EH (cell line): ENCODE data around the gene PLXNB2.
"Not testable (repeated sequence)": the region's sequence is repeated elsewhere in the genome, so short reads cannot be mapped to it uniquely, and the experiment has no call there.

ENCODE experiments used
- DNase-seq: peaks from one replicate; pipeline ENCODE4 v3.0.0-alpha.2; 2015; ENCODE audit warnings: low read depth

PLXNB2 gene, protein sequence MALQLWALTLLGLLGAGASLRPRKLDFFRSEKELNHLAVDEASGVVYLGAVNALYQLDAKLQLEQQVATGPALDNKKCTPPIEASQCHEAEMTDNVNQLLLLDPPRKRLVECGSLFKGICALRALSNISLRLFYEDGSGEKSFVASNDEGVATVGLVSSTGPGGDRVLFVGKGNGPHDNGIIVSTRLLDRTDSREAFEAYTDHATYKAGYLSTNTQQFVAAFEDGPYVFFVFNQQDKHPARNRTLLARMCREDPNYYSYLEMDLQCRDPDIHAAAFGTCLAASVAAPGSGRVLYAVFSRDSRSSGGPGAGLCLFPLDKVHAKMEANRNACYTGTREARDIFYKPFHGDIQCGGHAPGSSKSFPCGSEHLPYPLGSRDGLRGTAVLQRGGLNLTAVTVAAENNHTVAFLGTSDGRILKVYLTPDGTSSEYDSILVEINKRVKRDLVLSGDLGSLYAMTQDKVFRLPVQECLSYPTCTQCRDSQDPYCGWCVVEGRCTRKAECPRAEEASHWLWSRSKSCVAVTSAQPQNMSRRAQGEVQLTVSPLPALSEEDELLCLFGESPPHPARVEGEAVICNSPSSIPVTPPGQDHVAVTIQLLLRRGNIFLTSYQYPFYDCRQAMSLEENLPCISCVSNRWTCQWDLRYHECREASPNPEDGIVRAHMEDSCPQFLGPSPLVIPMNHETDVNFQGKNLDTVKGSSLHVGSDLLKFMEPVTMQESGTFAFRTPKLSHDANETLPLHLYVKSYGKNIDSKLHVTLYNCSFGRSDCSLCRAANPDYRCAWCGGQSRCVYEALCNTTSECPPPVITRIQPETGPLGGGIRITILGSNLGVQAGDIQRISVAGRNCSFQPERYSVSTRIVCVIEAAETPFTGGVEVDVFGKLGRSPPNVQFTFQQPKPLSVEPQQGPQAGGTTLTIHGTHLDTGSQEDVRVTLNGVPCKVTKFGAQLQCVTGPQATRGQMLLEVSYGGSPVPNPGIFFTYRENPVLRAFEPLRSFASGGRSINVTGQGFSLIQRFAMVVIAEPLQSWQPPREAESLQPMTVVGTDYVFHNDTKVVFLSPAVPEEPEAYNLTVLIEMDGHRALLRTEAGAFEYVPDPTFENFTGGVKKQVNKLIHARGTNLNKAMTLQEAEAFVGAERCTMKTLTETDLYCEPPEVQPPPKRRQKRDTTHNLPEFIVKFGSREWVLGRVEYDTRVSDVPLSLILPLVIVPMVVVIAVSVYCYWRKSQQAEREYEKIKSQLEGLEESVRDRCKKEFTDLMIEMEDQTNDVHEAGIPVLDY (N-terminal part only)

DNA sequence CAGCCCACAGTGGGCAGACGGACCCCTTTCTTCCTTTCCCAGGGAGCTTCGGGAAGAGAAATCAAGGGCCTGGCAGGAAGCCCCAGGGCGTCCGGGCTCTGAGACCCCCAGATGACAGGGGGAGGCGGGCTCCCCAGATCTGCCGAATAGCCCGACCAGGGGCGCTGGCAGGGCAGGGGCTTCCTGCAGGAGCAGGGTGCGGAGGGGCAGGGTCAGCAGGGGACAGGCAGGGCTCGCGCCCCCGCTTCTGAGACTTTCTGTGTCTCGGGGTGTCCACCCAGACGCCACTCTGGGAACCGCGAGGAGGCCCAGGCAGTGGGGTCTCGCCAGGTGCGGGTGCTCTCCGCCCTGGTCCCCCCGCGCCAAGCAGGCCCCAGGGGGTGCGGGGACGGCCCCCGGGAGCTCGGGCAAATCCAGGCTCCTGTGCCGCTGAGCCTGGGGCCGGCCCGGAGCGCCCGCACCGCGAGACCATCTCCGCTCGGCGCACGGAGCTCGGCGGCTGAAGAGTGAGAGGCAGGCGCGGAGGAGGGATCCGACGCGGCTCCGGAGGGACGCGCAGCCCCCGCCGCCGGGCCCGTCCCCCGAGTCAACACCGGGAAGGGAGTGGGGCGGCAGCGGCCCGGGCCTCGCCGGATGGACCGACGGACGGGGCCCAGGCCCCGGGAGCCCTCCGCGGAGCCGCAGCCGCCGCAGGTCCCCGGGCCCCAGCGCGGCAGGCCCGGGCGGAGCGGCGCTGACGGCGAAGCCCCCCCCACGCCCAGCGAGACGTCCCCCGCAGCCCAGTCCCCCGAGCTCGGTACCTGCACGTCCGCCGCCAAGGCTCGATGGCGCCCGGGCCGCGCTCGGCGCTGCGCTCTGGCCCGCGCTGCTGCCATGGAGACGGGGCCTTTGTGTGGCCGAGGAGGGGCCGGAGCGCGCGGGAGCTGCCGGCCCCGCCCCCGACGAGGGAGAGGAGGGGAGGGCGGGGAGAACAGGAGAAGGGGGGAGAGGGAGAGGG is at the start of gene PLXNB2:
Gene PLXNB2 (minus strand): TSS at position 894 of the 997 bp plus-strand sequence. CDS start 17,062 bp downstream, outside the sequence.
- DNase-seq: peak; percentile 82

DNA sequence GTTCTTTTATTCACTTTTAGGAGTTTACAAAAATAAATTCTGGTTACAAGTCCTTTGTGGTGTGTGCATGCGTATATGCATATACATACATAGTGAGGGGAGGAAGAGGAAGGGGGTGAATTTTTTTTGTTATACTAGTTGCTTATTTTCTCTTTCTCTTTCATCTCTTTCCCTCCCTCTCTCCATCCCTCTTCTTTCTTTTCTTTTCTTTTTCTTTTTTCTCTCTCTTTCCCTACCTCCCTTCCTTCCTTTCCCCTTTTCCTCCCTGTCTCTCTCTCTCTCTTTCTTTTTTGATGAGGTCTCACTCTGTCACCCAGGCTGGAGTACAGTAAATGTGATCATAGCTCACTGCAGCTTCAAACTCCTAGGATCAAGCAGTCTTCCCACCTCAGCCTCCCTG is 49.8 kb upstream of the PLXNB2 start:
- no peak for DNase-seq

- DNase-seq: no peak
Observed at GRCh38 chr22:50356186-50356585, 48.7 kb upstream of the PLXNB2 start.

GRCh38 chr22:50348058-50348457 is 40.6 kb upstream of the PLXNB2 start:
- DNase-seq: no peak

DNA sequence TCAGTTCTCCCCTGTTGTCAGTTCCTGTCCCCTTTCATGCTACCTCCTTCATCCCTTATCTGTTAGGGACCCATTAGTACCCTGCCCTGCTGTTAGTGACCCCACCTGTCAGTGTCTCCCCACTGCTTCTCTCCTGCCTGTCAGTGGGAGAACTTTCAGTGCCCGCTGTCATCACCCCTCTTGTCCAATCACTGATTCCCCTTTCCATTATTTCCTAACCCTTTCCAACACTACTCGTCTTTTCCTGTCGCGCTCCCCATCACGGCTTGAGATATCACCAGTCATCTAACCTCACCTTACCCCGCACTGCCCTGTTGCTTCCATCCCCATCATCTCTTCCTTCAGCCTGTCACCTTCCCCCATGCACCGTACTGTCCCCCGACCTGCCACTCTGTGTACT is 39.7 kb upstream of the PLXNB2 start:
- no peak for DNase-seq

DNA sequence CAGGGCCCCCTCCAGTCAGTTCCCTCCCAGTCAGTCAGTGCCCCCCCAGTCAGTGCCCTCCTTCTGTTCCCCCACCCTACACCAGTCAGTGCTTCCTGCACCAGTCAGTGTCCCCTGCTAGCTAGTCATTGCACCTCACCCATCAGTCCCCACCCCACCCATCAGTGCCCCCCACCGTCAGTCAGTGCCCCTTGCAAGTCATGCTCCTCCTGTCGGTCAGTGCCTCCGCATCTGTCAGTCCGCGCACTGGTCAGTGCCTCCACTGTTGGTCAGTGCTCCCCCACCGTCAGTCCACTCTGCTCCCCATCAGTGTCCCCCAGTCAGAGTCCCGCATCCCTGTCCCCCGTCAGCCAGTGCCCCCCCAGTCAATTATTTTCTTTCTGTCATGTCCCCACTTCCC is 39.0 kb upstream of the PLXNB2 start:
- no peak for DNase-seq

- DNase-seq: no peak
Observed at GRCh38 chr22:50343541-50343935, 36.1 kb upstream of the PLXNB2 start.

DNA sequence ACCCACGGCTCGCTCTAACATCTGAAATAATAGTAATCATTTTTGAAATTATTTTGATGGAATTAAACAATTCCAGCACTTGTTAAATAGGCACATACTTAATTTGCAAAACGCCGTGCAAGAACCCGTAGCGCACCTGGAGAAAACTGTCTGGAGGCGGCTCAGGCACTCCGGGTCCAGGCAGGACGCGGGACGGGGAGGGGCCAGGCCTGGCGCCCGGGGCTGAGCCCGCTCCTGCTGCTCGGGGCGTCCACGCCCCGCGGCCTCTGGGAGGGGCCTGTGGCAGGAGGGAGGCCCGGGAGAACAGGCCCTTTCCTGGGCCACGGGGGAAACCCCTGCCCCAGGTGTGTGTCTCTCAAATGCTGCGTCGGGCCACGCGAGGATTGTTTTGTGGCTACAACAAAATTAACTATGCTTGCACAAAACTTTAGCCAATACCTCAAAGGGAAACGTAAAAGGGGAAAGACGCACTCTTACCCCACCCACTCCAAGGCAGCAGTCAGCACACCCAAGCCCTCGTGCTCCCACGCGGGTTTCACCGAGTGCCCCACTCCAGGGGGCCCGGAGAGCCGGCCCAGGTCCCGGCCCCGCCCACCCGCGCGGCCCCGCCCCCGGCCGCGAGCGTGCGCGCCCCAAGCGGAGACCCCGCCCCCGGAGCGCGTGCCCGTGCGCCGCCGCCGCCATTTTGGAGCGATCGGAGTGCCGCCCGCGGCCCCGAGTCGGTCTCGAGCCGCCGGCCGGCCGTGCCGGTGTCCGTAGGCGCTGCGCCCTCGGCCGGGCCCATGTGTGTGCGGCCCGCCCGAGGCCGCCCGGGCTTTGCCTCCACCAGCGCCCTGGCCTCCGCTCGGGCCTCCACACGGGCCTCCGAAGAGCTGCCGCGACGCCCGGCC is 35.5 kb upstream of the PLXNB2 start, which contains the start of gene PPP6R2:
Gene PPP6R2 (plus strand): TSS at position 677 of the 890 bp plus-strand sequence. CDS start 50,582 bp downstream, outside the sequence.
- peak; percentile 71 for DNase-seq

DNA sequence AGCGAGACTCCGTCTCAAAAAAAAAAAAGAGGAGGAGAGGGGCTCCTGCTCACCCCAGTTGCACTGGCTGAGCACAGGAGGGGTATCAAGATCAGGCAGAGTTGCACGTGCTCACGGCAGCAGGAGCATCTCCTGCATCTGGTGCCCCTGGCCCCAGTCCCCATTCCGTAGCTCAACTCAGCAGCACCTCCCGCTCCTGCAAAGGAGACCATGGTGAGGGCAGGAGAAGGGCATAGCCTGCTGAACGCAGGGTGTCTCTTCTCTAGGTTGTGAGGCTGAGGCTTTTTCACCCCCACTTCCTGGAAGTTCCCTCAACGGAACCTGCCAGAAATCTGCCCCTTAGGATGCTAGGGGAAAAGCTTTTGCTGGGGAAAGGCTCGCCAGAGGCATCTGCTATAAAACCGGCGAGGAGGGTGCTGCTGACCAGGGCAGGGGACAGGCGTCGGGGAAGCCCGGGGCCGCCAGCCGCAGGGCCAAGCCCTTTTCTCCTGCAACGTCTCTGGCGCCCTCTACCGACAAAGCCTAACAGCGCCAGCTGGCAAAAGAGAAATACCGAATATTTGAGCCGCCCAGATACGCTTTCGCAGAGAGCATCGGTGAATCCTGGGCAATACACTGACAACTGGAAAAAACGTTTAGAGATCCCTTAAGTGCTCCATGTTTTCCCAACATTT is 34.7 kb upstream of the PLXNB2 start:
- DNase-seq: peak; percentile 86

DNA sequence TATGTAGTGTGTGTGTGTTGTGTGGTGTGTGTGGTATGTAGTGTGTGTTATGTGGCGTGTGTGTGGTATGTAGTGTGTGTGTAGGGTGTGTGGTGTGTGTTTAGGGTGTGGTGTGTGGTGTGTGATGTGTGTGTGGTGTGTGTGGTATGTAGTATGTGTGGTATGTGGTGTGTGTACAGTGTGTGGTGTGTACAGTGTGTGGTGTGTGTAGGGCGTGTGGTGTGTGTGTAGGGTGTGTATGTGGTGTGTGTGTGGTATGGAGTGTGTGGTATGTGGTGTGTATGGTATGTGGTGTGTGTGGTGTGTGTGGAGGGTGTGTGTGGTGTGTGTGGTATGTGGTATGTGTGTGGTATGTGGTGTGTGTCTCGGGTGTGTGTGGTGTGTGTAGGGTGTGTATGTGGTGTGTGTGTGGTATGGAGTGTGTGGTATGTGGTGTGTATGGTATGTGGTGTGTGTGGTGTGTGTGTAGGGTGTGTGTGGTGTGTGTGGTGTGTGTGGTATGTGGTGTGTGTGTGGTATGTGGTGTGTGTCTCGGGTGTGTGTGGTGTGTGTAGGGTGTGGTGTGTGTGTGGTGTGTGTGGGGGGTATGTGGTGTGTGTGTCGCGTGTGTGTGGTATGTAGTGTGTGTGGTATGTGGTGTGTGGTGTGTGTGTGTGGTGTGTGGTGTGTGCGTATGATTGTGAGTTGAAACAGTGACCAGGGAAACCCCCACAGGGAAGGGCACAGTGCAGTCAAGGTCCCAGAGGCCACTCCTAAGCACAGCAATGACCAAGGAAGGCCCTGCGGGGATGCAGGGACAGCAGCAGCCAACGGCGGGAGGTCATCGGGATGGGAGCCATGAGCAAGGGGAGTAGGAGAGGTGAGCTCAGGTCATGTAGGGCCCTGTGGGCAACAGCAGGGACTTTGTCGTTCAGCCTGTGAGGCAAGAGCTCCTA is 32.8 kb upstream of the PLXNB2 start:
- peak; percentile 23 for DNase-seq

DNA sequence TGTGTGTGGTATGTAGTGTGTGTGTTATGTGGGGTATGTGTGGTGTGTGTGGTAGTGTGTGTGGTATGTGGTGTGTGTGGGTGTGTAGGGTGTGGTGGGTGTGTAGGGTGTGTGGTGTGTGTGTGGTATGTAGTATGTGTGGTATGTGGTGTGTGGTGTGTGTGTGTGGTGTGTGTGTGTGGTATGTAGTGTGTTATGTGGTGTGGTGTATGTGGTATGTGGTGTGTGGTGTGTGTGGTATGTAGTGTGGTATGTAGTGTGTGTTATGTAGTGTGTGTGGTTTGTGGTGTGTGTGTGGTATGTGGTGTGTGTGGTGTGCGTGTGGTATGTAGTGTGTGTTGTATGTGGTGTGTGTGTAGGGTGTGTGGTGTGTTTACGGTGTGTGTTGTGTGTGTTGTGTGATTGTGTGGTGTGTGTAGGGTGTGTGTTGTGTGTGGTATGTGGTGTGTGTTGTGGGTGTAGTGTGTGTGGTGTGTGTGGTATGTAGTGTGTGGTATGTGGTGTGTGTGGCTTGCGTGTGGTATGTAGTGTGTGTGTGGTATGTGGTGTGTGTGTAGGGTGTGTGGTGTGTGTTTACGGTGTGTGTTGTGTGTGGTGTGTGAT is 31.5 kb upstream of the PLXNB2 start:
- DNase-seq: peak; percentile 8

DNA sequence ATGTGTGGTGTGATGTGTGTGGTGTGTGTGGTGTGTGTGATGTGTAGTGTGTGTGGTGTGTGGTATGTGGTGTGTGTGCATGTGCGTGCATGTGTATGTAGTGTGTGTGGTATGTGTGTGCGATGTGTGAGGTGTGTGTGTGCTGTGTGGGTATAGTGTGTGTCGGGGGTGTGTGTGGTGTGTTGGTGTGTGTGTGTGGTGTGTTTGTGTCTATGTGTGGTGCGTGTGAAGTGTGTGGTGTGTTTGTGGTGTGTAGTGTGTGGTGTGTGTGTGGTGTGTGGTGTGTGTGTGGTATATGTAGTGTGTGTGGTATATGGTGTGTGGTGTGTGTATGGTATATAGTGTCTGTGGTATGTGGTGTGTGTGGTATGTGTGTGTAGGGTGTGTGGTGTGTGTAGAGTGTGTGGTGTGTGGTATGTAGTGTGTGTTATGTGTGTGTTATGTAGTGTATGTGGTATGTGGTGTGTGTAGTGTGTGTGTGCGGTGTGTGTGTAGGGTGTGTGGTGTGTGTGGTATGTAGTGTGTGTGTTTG is 30.7 kb upstream of the PLXNB2 start:
- DNase-seq: no peak

DNA sequence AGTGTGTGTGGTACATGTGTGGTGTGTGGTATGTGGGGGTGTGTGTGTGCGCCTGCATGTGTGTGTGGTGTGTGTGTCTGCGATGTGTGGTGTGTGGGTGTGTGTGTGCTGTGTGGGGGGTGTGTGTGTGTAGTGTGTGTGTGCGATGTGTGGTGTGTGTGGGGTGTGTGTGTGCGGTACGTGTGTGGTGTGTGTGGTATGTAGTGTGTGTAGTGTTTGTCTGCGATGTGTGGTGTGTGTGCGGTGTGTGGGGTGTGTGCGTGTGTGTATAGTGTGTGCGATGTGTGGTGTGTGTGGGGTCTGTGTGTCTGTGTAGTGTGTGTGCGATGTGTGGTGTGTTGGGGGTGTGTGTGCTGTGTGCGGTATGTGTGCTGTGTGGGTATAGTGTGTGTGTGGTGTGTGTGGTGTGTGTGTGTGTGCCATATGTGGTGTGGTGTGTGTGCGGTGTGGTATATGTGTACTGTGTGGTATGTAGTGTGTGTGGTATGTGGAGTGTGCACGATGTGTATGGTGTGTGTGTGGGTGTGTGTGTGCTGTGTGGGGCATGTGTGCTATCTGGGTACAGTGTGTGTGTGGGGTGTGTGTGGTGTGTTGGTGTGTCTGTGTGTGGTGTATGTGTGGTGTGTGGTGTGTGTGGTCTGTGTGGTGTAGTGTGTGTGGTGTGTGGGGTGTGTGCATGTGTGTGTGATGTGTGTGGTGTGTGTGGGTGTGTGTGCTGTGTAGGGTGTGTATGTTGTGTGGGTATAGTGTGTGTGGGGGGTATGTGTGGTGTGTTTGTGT is 30.0 kb upstream of the PLXNB2 start:
- DNase-seq: no peak

DNA sequence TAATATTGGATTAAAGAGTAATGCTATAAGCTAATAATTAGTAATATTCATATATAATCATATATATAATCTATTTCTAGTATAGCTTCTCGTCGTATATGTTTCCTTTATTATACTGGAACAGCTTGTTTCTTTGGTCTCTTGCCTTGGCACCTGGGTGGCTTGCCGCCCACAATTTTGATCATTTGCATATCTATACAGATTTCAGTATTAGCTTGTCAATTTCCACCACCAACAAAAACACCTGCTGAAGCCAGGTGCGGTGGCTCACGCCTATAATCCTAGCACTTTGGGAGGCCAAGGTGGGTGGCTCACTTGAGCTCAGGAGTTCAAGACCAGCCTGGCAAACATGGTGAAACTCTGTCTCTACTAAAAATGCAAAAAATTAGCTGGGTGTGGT is 27.0 kb upstream of the PLXNB2 start:
- not testable (repeated sequence) for DNase-seq

DNA sequence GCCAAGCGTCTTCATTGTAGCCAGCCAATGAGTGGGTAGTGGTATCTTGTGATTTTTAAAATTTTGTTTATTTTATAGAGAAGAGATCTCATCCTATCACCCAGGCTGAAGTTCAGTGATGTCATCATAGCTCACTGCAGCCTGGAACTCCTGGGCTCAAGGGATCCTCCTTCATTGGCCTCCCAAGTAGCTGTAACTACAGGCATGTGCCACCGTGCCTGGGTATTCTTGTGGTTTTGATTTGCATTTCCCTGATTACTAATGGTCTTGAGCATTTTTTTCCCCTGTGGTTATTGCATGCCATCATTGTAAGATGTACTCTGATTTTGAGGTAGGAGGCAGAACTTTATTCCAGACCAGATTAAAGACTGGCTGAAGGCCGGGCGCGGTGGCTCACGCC is 21.8 kb upstream of the PLXNB2 start:
- peak; percentile 75 for DNase-seq

DNA sequence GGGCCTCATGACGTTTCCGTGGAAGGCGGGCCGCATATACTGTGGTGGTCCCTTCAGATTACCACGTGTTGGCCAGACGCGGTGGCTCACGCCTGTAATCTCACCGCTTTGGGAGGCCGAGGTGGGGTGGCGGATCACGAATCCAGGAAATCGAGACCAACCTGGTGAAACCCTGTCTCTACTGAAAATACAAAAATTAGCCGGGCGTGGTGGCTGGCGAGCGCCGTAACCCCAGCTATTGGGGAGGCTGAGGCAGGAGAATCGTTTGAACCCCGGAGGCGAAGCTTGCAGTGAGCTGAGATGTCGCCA is 20.2 kb upstream of the PLXNB2 start:
- no peak for DNase-seq
